ENCODE data around the gene SMOC1. TPM values are rescaled to one million over a fixed set of nuclear protein-coding genes. Genes with fewer than 3 reads are reported as not detected.

Gene SMOC1
- total RNA-seq, 1 donor from 2014 or later, result not detected

DNA sequence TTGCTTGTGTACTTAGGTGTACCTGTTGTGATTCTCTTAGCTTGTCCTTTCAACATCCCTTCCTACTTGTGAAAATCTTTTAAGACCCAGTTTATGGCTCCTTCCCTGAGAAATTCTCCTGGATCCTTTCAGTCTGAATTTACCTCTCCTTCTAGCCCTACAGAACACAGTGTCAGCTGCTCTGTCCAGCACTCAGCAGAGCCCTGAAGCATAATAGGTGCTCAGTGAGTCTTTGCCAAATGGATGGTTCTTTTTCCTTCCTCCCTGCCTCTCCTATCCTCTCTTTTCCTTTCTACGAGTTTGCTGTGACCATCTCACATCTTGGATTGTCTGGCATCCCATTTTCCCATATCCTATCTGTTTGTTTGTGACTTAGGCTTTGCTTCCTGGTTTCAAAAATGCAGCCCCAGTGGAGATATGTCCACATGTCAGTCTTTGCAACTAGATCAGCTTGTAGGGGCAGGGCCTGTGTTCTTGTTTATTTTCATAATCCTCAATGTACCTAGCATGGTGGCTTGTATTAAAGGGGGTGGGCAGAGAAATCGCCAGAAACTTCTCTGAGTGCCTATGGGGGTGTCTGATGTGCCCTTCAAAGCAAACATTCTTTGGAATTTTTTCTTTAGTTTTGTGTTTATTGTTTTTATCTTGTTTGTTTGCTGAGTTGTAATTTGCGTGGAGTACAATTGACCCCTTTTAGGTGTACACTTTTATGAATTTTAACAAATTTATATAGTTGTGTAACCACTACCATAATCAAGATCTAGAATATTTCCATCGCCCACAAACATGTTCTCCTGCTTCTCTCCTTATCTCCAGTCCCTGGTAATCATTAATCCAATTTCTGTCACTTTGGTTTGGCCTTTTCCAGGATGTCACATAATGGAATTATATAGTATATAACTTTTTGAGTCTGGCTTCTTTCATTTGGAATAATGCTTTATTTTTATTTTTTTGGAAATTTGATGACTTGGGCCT is 62.8 kb downstream of the SMOC1 start:
- intact Hi-C loops (cut with micrococcal nuclease), result no loop called here

DNA sequence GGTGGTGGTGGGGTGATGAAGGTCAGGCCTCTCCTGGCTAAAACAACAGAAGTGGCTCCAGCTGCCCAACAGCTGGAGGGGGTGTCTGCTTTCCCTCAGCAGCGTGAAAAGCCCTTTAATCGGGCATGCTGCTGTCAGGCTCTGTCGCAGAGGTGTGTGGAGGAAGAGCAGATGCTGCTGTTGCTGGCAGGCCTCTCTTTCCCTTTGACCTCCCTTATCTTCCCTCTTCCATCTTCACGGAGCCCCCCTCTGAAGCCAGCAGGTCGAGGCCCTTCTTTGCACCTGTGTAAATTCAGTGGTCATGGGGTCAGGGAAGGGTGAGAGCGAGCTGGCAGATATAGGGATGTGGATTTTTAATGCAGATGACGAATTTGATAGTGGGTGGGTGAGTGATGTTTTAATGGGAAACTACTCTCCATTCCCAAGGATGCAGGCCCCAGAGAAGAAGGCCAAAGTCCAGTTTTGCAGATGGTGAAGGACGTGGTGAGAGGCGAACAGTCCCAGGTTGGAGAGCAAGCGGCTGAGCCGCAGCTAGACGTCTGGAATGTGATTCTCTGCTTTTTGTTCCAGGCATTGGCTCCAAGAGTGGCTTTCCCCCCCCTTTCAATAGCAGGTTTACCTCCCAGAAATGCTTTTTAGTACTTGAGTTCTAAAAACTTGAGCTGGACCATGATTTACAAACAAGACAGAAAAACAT is 64.0 kb downstream of the SMOC1 start:
- intact Hi-C loops (cut with micrococcal nuclease), result no loop called here

DNA sequence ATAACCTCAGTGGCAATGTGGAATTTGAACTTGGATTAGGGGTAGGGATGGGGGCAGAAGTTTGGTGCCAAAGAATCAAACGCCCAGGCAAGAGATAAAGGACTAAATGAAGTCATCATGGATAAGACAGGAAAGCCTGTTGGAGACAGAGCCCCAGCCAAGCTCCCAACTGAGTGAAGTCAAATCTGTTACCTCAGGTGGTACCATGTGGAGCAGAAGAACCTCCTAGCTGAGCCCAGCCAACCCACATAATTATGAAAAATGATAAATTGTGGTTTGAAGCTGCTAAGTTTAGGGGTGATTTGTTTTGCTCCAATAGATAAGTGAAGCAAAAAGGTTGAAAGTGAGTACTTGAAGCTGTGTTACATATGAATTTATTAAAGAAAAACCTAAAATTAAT is 66.1 kb downstream of the SMOC1 start:
- intact Hi-C loops (cut with micrococcal nuclease), result no loop called here

DNA sequence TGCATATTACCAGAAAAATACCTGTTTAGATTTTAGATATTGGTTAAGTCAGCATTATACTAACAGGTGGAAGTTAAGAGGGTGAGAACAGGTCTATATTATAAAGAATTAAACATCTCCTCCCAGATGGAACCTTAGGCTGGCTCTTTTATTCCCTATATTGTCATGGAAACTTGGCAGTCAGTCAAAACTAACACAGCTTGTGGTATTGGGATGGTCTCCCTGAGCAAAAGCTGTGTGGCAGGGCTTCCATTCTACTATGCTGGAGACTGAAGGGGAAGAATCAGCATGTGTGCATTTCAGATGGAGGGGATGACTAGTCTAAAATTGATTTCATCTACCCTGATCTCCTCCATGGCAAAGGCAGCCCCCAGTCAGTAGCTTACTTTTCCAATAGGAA is 66.7 kb downstream of the SMOC1 start:
- intact Hi-C loops (cut with micrococcal nuclease), result no loop called here

GRCh38 chr14:69948351-69948750 is 69.1 kb downstream of the SMOC1 start:
- intact Hi-C loops (cut with micrococcal nuclease), result no loop called here

DNA sequence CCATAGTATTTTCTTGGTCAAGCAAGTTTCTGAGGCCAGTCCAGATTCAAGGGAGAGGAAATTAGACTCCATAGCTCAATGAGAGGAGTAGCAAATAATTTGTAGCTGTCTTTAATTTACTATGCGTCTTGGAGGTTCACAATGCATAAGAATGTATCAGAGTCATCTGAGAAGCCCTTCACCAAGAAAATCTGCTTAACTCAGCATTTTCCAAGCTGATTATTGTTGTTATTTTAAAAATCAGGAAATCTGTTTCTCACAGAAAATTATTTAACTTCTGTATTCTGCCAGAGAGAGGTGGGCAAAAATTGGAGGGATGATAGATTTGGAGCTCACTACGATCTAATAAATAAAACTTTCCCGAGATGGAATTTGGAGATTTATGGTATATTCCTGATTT is 72.0 kb downstream of the SMOC1 start:
- intact Hi-C loops (cut with micrococcal nuclease), result no loop called here

DNA sequence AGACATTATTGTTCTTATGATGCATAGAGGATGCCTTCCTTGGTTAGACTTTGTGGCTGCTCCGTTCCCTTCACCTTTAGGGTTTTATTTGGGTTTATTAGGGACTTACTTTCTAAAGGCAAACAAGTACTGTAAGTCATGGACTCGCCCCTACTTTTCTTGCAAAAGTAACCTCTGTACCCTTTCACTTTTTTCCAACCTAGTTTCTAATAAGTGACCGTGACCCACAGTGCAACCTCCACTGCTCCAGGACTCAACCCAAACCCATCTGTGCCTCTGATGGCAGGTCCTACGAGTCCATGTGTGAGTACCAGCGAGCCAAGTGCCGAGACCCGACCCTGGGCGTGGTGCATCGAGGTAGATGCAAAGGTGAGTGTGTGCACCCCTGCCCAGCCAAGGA is 72.7 kb downstream of the SMOC1 start:
- intact Hi-C loops (cut with micrococcal nuclease), result no loop called here

DNA sequence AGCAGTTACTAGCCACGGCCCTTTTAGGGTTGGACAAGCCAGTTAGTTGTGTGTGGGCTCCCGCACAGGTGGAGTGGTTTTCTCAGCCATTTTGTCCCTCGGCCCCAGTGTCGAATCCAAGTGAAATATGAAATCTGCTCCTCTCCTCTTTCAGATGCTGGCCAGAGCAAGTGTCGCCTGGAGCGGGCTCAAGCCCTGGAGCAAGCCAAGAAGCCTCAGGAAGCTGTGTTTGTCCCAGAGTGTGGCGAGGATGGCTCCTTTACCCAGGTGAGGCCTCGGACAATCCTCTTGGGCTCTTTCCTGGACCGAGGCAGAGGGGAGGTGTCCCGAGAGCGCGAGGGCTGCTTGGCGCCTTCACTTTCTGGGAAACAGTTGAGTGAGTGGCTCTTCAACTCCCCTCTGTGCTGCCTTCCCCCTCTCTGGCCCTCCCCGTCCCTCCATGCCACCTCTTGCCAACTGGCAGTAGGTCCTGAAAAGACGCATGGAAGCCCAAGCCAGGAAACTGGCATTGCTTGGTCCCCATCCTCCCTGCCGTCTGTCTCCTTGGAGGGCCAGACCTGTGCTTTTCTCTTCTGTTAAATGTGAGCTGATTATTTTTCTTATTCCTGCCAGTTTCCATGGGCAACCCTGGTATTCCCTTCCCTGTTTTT is 74.2 kb downstream of the SMOC1 start:
- intact Hi-C loops (cut with micrococcal nuclease), result no loop called here

GRCh38 chr14:69955855-69956845 is 76.9 kb downstream of the SMOC1 start:
- intact Hi-C loops (cut with micrococcal nuclease), result no loop called here

- intact Hi-C loops (cut with micrococcal nuclease), result no loop called here
Measured at GRCh38 chr14:69956970-69957369, 77.8 kb downstream of the SMOC1 start.

- intact Hi-C loops (cut with micrococcal nuclease), result no loop called here
Measured at GRCh38 chr14:69957986-69958385, 78.8 kb downstream of the SMOC1 start.

DNA sequence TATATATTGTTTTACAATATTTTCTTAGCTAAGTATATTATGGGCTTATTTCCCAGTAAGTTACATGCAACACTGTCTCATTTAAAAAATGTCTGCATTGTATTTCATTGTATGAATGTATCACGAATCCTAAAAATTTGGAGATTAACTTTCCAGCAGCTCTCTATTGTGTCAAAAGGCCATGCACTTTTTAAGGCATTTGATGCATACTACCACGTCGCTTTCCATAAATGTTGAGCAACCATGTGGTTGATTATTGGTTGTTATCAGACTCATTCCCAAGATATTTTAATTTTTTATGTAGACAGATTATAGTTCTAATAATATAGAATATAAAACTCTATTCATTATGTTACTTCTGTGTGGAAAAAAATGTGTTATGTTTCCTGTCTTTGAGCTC is 79.9 kb downstream of the SMOC1 start:
- intact Hi-C loops (cut with micrococcal nuclease), result no loop called here

GRCh38 chr14:69960296-69960695 is 81.1 kb downstream of the SMOC1 start:
- intact Hi-C loops (cut with micrococcal nuclease), result no loop called here

GRCh38 chr14:69963966-69964365 is 84.8 kb downstream of the SMOC1 start:
- intact Hi-C loops (cut with micrococcal nuclease), result no loop called here

- intact Hi-C loops (cut with micrococcal nuclease), result no loop called here
Measured at GRCh38 chr14:69964841-69965240, 85.6 kb downstream of the SMOC1 start.

DNA sequence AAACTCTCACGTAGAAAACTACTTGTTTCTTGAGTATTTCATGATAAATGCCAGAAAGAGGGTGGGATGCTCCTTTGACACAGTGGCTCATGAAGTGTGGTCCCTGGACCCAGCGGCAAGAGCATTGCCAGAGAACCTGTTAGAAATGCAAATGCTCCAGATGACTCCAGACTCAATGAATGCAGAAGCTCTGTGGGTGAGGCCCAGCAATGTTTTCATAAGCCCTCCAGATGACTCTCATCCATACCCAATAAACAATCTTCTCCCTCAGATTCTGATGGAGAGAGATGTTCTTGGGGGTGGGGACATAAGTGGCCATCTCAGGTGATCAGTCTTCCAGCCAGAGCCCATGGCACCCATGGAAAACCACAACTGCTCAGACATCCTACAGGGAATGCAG is 88.9 kb downstream of the SMOC1 start:
- intact Hi-C loops (cut with micrococcal nuclease), result no loop called here

DNA sequence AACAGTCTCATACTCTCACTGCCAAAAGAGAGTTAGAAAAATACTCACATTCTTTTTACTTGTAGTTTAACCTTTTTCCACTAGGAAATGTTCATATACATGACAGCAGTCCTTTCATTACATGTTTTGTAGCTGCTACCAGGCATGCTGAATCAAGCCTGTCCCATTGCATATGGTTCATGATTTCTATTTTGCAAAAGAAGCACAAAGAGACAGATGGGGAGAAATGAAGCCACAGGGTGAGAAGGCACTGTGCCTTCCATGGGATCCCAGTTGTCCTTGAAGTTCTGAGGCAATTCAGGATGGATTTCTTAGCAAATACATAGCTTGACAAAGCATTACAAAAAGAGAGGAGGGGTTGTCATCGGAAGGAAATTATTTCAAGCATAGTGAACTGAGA is 89.5 kb downstream of the SMOC1 start:
- intact Hi-C loops (cut with micrococcal nuclease), result no loop called here

- intact Hi-C loops (cut with micrococcal nuclease), result no loop called here
Measured at GRCh38 chr14:69972755-69973154, 93.5 kb downstream of the SMOC1 start.

- intact Hi-C loops (cut with micrococcal nuclease), result no loop called here
Measured at GRCh38 chr14:69973846-69974245, 94.6 kb downstream of the SMOC1 start.

- intact Hi-C loops (cut with micrococcal nuclease), result no loop called here
Measured at GRCh38 chr14:69979882-69980281, 100.7 kb downstream of the SMOC1 start.

Measured in T-helper 2 cell treated with Interferon-gamma antibody and Interleukin-4, amounts not matched to agents 100 ng/mL and 5 ng/mL, for 36 hours (primary cell).